SU-DHL-6 (cell line): ENCODE measurements around the gene LRIT2.

Experiments
- H2AFZ ChIP-seq: fragments of 200-600 bp; sonication (generic); 2 replicates; pipeline ENCODE4 v1.6.1; 2014; ENCODE audit warnings: low read depth, mild to moderate bottlenecking, moderate library complexity, mixed read lengths, antibody characterized with exemption, low read length; ENCODE audit not compliant: severe bottlenecking
- H3F3A ChIP-seq: fragments of 200-600 bp; shearing (Covaris generic); 2 replicates; pipeline ENCODE4 v1.6.0; 2016; ENCODE audit warnings: antibody characterized with exemption, mild to moderate bottlenecking; ENCODE audit not compliant: insufficient read depth
- H3K27ac ChIP-seq: fragments of 200-600 bp; sonication (generic); 2 replicates; pipeline ENCODE4 v1.5.1; 2016; ENCODE audit warnings: low read depth, mild to moderate bottlenecking, low read length, moderate library complexity, mixed read lengths
- H3K27me3 ChIP-seq: fragments of 200-600 bp; sonication (generic), shearing (Covaris generic); 2 replicates; pipeline ENCODE4 v1.6.0; 2014; ENCODE audit warnings: mild to moderate bottlenecking, low read length
- H3K36me3 ChIP-seq: fragments of 200-600 bp; sonication (generic); 2 replicates; pipeline ENCODE4 v1.6.1; 2014; ENCODE audit warnings: mild to moderate bottlenecking, low read length, mixed read lengths
- H3K4me2 ChIP-seq: fragments of 300-600, 200-600 bp; shearing (Covaris generic), sonication (generic); 2 replicates; pipeline ENCODE4 v1.6.0; 2014; ENCODE audit warnings: low read length, low read depth, mild to moderate bottlenecking; ENCODE audit not compliant: poor library complexity, severe bottlenecking
- H3K4me3 ChIP-seq: fragments of 200-600 bp; sonication (generic); 2 replicates; pipeline ENCODE4 v1.5.1; 2014; ENCODE audit warnings: antibody characterized with exemption, low read length, mild to moderate bottlenecking, mixed read lengths; ENCODE audit not compliant: insufficient read depth, poor library complexity, severe bottlenecking
- H3K79me2 ChIP-seq: fragments of 200-600 bp; sonication (generic); 2 replicates; pipeline ENCODE4 v1.6.1; 2014; ENCODE audit warnings: mild to moderate bottlenecking, low read length, moderate library complexity; ENCODE audit not compliant: insufficient read depth
- H3K9ac ChIP-seq: fragments of 200-600 bp; sonication (generic); 2 replicates; pipeline ENCODE4 v1.7.0; 2014; ENCODE audit warnings: mild to moderate bottlenecking, low read length
- H3K9me2 ChIP-seq: fragments of 200-600 bp; sonication (generic); replicated peaks from 2 replicates; pipeline ENCODE4 v1.6.1; 2014; ENCODE audit warnings: low read length; ENCODE audit not compliant: insufficient read depth
- H3K9me3 ChIP-seq: fragments of 200-600 bp; sonication (generic); 2 replicates; pipeline ENCODE4 v1.6.1; 2014; ENCODE audit warnings: low read length, mixed read lengths; ENCODE audit not compliant: insufficient read depth
- H4K20me1 ChIP-seq: fragments of 200-600 bp; sonication (generic); 2 replicates; pipeline ENCODE4 v1.6.1; 2014; ENCODE audit warnings: low read depth, mild to moderate bottlenecking, antibody characterized with exemption, low read length, moderate library complexity, mixed read lengths
- CTCF ChIP-seq: fragments of 200-600 bp; sonication (generic); IDR thresholded peaks from one replicate; pipeline ENCODE4 v1.5.1; 2017; ENCODE audit warnings: antibody characterized with exemption, mild to moderate bottlenecking, low read length, moderate library complexity; ENCODE audit not compliant: insufficient read depth, poor library complexity, severe bottlenecking
- EZH2phosphoT487 ChIP-seq: fragments of 200-600 bp; sonication (generic), shearing (Covaris generic); conservative IDR thresholded peaks from 2 replicates; pipeline ENCODE4 v1.6.1; 2018; ENCODE audit warnings: mild to moderate bottlenecking, antibody characterized with exemption, low read length, moderate library complexity, mixed read lengths

The LRIT2 gene

GRCh38 chr10:84176836-84177474, 48.4 kb downstream of the LRIT2 start:
- Histone ChIP-seq H3K27ac (no peak overlapping the region), H4K20me1 (no peaks in the 10 kb centered on the region), H3K9me2 (no peaks in the 10 kb centered on the region), H3K79me2 (no peaks in the 10 kb centered on the region), H3K4me2 (no peak overlapping the region), H3K9me3 (no peaks in the 10 kb centered on the region), H3K27me3 (no peaks in the 10 kb centered on the region), H3K4me3 (no peak overlapping the region), H3F3A (no peaks in the 10 kb centered on the region), H3K36me3 (no peaks in the 10 kb centered on the region), H3K9ac (no peak overlapping the region), H2AFZ (no peak overlapping the region)
- no peak for TF ChIP-seq EZH2phosphoT487

GRCh38 chr10:84176351-84176750, 49.0 kb downstream of the LRIT2 start:
- Histone ChIP-seq H3F3A (no peaks in the 10 kb centered on the region), H3K27ac (no peak overlapping the region), H3K27me3 (no peaks in the 10 kb centered on the region), H3K9me3 (no peaks in the 10 kb centered on the region), H3K36me3 (no peaks in the 10 kb centered on the region), H3K4me2 (no peak overlapping the region), H4K20me1 (no peaks in the 10 kb centered on the region), H3K4me3 (no peak overlapping the region), H3K79me2 (no peaks in the 10 kb centered on the region), H2AFZ (no peak overlapping the region), H3K9me2 (no peaks in the 10 kb centered on the region), H3K9ac (no peak overlapping the region)
- TF ChIP-seq EZH2phosphoT487: no peak

- H3K27me3 ChIP-seq: no peaks in the 10 kb centered on the region
- no peaks in the 10 kb centered on the region for H4K20me1 ChIP-seq
- H3F3A ChIP-seq: no peaks in the 10 kb centered on the region
- no peaks in the 10 kb centered on the region for H3K9me2 ChIP-seq
- no peak overlapping the region for H3K27ac ChIP-seq
- H3K36me3 ChIP-seq: no peaks in the 10 kb centered on the region
- H2AFZ ChIP-seq: no peak overlapping the region
- TF ChIP-seq CTCF (no peak), EZH2phosphoT487 (no peak)
- no peak overlapping the region for H3K4me2 ChIP-seq
- no peak overlapping the region for H3K9ac ChIP-seq
- no peak overlapping the region for H3K4me3 ChIP-seq
- H3K9me3 ChIP-seq: no peaks in the 10 kb centered on the region
- H3K79me2 ChIP-seq: no peaks in the 10 kb centered on the region
Observed at GRCh38 chr10:84175436-84175835, 49.9 kb downstream of the LRIT2 start.

- Histone ChIP-seq H3K36me3 (no peaks in the 10 kb centered on the region), H3F3A (no peaks in the 10 kb centered on the region), H3K27me3 (no peaks in the 10 kb centered on the region), H2AFZ (no peak within 1 kb of the TSS), H3K27ac (no peak within 1 kb of the TSS), H3K4me2 (no peak within 1 kb of the TSS), H3K9ac (no peak within 1 kb of the TSS), H3K9me3 (no peaks in the 10 kb centered on the region), H3K79me2 (no peaks in the 10 kb centered on the region), H3K9me2 (no peaks in the 10 kb centered on the region), H4K20me1 (no peaks in the 10 kb centered on the region), H3K4me3 (no peak within 1 kb of the TSS)
- TF ChIP-seq EZH2phosphoT487: no peak
- TF ChIP-seq CTCF: no peak
Observed at GRCh38 chr10:84173501-84173929, 51.8 kb downstream of the LRIT2 start, which contains the start of gene GPR15LG. TSS of gene GPR15LG (plus strand) at chr10:84173801. CDS start at chr10:84173852, 51 bp downstream.
